Coronary artery (tissue), 2 donors: ENCODE measurements around the gene SPINK6.
A peak's percentile ranks its signal among the peaks of the same experiment; 100 is the strongest.

Experiments used
- DNase-seq: peaks from one replicate; pipeline ENCODE4 v3.0.0-alpha.2; 2017; ENCODE audit warnings: low spot score
- H3K27ac ChIP-seq, 2 donors: fragments of 200-600 bp; sonication (generic); one replicate each; pipeline ENCODE4 v1.5.1; 2016 to 2019
- H3K4me3 ChIP-seq: fragments of 200-600 bp; sonication (generic); 2 replicates; pipeline ENCODE4 v1.5.1; 2016; ENCODE audit warnings: mild to moderate bottlenecking, moderate library complexity
- CTCF ChIP-seq: fragments of 200-600 bp; sonication (generic); IDR thresholded peaks from one replicate; pipeline ENCODE4 v1.5.1; 2019; ENCODE audit warnings: antibody characterized with exemption

Gene SPINK6

GRCh38 chr5:148172377-148172776 is 30.5 kb upstream of the SPINK6 start:
- no peak overlapping the region for H3K4me3 ChIP-seq
- DNase-seq: no peak
- no peak for TF ChIP-seq CTCF

GRCh38 chr5:148176480-148176879 is 26.4 kb upstream of the SPINK6 start:
- no peak overlapping the region for H3K27ac ChIP-seq
- no peak for TF ChIP-seq CTCF
- H3K4me3 ChIP-seq: no peak overlapping the region
- DNase-seq: no peak

More at GRCh38 chr5:148172377-148172776, 30.5 kb upstream of the SPINK6 start:
- no peak overlapping the region for H3K27ac ChIP-seq

GRCh38 chr5:148177207-148177606 is 25.6 kb upstream of the SPINK6 start:
- Histone ChIP-seq H3K27ac (no peak overlapping the region), H3K4me3 (no peak overlapping the region)
- DNase-seq: no peak
- no peak for TF ChIP-seq CTCF

GRCh38 chr5:148179234-148179824 is 23.5 kb upstream of the SPINK6 start:
- DNase-seq: no peak
- TF ChIP-seq CTCF: peak; percentile 21
- Histone ChIP-seq H3K4me3 (no peak overlapping the region), H3K27ac (no peak overlapping the region)

- Histone ChIP-seq H3K27ac (peak overlapping the region in 1 of 2 donors; percentile 32), H3K4me3 (no peak overlapping the region)
- no peak for TF ChIP-seq CTCF
- DNase-seq: no peak
These were observed 16.4 kb upstream of the SPINK6 start for GRCh38 chr5:148186248-148187003.

- no peak for DNase-seq
- Histone ChIP-seq H3K4me3 (no peak overlapping the region), H3K27ac (no peak overlapping the region)
- no peak for TF ChIP-seq CTCF
These were observed 11.8 kb upstream of the SPINK6 start for GRCh38 chr5:148191010-148191409.

GRCh38 chr5:148193202-148193601 is 9.6 kb upstream of the SPINK6 start:
- Histone ChIP-seq H3K4me3 (no peak overlapping the region), H3K27ac (no peak overlapping the region)
- DNase-seq: no peak
- TF ChIP-seq CTCF: no peak
